Hepatocyte (in vitro differentiated cells): Measurements from ENCODE around the gene ZNF750.

ENCODE experiments used
- CTCF ChIP-seq: fragments of 200-600 bp; sonication (generic); IDR thresholded peaks from 2 replicates; pipeline ENCODE4 v1.5.1; 2016; ENCODE audit warnings: antibody characterized with exemption, mild to moderate bottlenecking; ENCODE audit not compliant: poor library complexity
- EZH2 ChIP-seq: fragments of 200-600 bp; sonication (generic); IDR thresholded peaks from 2 replicates; pipeline ENCODE4 v1.6.1; 2016; ENCODE audit warnings: antibody characterized with exemption, mild to moderate bottlenecking, borderline replicate concordance

GRCh38 chr17:82837586-82838320 lies 2.1 kb downstream of the ZNF750 start:
- no peak for TF ChIP-seq CTCF
- TF ChIP-seq EZH2: no peak
